Measurements from ENCODE around the gene TIMM50.

GRCh38 chr19:39472746-39473442, 7.7 kb upstream of the TIMM50 start:
- TF ChIP-seq CTCF (IDR thresholded peaks at IDR 0.05): no peak
- TF ChIP-seq POLR2A (IDR thresholded peaks at IDR 0.05): no peak

Data from testis (tissue), 2 donors.